GM19025 (cell line): Measurements from ENCODE around the gene SPATA25.
"Not testable (repeated sequence)": the region's sequence is repeated elsewhere in the genome, so short reads cannot be mapped to it uniquely, and the experiment has no call there.

ENCODE experiments used
- ATAC-seq: cut with Tn5 transposase; IDR thresholded peaks from one replicate; pipeline ENCODE4 v1.9.1; 2021; ENCODE audit warnings: mild to moderate bottlenecking, low read depth, moderate library complexity; ENCODE audit not compliant: unreplicated experiment

SPATA25 gene

DNA sequence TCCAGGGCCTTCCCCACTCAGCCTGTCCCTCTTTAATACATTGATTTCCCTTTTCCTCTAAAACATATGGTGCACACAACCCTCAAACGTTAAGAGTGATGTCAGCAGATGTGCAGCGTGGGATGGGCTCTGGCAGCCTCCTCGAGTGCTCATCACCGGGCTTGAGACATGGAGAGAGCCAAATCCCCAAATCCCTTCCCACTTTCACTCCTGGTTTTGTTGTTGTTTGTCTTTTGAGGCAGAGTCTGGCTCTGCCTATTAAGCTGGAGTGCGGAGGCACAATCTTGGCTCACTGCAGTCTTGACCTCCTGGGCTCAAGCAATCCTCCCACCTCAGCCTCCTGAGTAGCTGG, 30.3 kb upstream of the SPATA25 start:
- no peak for ATAC-seq

DNA sequence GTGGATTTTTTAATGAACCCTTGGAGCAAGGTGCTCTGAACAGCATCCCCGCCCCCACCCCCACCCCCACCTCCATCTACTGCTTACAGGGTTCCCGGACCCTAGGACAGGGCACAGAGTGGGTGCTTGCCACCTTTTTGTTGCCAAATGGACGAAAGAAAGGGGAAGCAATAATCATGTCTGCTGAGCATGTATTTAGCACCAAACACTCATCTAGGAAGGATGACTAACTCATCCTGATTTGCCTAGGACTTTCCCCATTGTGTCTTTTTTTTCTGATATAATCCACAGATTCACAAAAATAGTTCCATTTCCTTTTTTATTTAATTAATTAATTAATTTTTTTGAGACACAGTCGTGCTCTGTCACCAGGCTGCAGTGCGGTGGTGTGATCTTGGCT, 25.7 kb upstream of the SPATA25 start:
- ATAC-seq = no peak

DNA sequence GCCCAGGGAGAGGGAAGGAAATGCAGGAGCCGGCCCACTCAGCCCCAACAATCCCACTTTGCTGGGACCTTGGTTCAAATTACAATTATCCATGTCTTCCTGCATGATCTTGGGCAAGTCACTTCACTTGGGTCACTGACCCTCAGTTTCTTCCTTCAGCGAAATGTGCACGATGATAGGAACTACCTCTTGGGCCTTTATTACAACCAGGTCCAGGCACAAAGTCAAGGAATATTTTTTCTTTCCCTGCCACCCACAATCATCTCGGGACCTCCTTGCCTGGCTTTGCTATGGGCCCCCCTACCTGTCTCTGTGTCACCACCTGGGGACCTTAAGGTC, 24.9 kb upstream of the SPATA25 start:
- no peak for ATAC-seq

DNA sequence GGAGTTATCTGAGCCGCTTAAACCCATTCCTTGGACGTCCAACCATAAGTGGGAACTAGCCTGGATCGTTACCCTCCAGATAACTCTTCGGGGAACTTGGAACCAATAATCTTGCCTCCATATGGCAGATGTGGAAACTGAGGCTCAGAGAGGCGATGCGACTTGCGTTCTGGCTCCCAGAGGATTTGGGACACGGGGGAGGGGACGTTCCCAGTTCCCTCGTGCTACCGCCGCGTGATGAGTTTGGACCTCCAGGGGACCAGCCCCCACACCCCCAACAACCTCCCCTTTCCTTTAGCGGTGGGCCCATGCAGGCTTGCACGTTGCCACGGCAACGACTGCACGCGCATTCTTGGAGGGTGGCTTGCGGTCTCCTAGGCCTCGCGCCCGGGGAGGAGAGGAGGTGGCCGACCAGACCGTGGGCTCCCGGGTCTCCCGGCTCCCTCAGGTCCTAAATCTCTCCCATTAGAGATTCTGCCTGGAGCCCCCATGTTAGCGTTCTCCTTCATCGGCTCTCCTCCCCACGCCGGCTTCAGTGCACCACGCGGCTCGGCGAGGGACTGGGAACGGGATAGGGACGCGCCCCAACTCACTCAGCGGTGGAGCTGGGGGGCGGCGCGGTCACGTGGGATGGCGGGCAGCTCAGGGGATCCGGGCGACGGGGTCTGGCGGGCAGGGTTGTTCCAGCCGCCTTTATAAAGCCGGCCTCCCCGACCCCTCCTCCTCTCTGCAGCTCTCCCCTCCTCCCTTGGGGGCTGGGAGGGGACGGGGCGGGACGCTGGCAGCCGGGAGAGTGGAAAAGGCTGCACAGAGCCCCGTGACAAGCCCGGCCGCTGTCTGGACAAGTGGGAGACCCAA, 24.3 kb upstream of the SPATA25 start, which contains the start of gene PLTP:
Gene PLTP, minus strand, starts transcription at position 670 of the 858 bp plus-strand sequence. CDS start 703 bp downstream, outside the sequence.
- ATAC-seq = no peak

DNA sequence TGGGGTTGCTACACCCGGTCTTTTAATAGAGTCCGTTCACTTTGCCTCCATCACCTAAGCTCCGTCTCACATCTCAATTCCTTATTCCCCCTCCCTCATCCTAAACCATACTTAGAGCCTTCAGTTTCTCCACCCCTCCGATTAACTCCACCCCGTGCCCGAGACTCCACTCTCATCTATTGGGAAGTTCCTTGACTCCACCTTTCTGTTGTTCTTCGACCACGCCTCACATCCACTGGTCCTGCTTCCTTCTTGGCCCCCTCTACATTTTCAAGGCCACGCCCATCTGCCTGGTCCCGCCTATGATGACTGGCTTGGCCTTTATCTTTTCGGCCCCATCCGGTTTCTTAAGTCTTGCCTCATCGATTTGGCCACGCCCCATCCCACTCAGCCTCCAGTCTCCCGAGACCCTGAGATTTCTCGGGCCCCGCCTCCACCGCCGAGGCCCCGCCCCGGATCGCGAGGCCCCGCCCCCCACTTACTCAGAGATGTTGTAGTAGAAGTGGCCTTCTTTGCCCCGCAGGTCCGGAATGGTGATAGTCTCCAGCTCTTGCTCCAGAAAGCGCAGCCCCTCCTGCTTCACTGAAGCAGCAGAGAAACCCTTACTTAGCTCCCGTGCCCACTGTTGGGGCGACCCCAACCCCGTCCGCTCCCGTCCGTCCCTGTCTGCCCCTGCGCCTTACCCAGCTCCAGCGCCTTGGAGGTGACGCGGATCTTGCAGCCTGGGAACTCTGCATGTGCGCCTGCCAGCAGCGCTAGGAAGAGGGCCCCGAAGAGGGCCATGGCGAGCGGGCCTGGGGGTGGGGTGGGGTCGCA, 23.5 kb upstream of the SPATA25 start:
- ATAC-seq = peak; percentile 86

DNA sequence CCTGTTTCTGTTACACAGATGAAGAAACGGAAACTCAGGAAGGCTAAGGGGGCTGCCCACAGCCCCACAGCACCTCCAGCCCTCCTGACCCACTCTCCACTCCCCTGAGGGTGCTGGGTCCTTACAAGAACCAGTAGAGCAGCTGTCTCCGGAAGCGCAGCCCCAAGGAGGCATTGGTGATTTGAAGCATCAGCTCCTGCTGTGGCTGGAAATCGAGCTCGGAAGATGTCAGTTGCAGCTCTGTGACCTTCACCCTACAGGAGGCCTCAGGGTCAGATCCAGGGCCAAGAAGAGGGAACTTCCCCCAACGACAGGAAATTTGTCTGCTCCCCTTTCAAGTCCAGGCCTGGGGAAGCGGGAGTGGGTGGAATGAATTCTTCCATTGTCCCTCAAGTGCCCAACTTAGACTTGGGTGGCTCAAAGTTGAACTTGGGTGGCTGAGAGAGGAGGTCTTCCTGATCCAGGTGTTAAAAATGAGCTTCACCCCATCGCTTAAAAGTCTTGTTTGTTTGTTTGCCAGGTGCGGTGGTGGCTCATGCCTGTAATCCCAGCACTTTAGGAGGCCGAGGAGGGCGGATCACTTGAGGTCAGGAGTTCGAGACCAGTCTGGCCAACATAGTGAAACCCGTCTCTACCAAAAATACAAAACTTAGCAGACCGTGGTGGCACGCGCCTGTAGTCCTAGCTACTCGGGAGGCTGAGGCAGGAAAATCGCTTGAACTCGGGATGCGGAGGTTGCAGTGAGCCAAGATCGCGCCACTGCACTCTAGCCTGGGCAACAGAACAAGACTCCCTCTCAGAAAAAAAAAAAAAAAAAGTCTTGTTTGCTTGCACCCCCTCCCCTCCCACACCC, 22.6 kb upstream of the SPATA25 start:
- ATAC-seq = no peak

DNA sequence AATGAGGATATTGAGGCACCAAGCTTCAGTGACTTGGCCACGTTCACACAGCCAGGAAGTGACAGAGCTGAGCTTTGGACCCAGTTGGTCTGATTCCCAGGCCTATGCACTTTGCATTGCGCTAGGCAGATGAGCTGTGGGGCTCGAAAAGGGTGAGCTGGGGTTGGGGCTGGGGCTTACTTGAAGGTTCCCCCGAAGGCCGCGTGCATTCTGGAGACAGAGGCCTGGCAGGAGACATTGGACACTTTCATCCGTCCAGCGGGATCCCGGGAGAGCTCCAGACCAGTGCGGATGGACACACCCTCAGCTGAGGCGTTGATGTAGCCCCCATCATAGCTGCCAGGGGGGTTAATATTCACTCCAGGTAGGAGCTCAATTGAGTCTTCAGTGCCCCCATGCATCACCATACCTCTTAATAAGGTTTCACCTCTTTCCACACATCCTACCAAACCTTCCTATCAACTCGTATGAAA, 21.9 kb upstream of the SPATA25 start:
- ATAC-seq = no peak

DNA sequence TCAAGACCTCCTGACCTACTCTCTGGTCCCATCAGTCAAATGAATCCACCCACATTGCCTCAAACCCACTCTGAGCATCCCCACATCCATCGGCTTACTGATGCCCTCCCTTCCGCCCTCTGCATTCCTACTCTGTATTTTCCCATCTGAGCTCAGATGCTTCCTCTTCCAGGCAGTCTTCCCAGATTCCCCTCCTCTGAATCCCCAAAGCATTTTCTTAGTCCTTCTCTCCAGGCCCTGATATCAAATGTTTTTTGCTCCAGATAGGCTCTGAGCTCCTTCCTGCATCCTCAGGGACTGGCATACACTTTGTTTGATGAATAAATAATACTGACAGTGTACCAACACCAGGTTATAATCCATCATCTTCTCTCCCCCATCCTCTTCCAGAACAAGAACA, 20.7 kb upstream of the SPATA25 start:
- ATAC-seq = no peak

DNA sequence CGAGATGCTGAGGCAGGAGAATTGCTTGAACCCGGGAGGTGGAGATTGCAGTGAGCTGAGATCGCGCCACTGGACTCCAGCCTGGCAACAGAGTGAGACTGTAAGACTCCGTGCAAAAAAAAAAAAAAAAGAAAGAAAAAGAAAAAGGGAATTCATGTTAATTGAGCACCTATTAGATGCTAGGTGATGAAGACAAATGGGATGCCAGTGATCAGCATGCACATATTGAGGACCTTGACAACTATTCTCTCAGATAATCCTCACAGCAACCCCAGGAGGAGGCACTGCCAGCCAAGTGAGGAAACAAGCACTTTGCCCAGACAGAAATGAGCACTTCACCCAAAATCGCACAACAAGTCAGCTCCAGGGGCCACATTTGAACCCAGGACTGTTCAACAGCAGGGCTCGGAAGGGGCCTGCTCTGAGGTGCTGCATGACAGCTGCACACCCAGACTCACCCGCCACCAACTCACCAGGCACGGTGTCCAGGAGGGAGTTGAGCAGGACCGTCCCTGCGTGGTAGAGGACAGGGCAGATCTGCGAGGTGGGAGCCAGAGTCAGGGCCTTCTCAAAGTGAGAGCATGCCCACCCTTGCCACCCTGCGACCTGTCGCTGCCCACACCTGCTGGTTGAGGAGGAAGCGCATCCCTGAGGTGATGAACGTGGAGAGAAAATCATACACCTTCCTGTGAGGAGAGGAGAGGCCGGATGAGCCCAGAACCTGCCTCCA, 20.0 kb upstream of the SPATA25 start:
- ATAC-seq = no peak

DNA sequence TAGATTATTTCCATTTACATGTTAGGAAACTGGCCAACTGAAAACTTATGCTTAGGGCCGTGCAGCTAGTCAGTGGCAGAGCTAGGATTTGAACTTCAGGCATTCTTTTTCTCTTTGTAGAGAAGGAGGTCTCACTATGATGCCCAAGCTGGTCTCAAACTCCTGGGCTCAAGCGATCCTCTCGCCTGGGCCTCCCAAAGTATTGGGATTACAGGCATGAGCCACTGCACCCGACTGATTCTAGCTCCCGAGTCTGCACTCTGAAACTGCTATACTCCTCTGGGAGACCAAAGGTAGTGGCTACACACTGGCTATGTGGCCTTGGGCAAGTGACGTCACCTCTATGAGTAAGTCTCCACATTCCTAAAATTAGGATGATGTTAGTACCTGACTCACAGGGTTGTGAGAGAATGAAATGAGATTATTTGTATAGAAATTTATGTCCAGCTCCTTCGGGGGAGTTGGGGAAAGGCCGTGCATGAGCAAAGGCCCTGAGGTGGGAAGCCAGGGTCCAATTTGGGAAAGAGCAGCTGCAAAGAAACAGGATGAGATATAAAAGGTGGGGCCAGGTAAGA, 18.2 kb upstream of the SPATA25 start:
- ATAC-seq = no peak

DNA sequence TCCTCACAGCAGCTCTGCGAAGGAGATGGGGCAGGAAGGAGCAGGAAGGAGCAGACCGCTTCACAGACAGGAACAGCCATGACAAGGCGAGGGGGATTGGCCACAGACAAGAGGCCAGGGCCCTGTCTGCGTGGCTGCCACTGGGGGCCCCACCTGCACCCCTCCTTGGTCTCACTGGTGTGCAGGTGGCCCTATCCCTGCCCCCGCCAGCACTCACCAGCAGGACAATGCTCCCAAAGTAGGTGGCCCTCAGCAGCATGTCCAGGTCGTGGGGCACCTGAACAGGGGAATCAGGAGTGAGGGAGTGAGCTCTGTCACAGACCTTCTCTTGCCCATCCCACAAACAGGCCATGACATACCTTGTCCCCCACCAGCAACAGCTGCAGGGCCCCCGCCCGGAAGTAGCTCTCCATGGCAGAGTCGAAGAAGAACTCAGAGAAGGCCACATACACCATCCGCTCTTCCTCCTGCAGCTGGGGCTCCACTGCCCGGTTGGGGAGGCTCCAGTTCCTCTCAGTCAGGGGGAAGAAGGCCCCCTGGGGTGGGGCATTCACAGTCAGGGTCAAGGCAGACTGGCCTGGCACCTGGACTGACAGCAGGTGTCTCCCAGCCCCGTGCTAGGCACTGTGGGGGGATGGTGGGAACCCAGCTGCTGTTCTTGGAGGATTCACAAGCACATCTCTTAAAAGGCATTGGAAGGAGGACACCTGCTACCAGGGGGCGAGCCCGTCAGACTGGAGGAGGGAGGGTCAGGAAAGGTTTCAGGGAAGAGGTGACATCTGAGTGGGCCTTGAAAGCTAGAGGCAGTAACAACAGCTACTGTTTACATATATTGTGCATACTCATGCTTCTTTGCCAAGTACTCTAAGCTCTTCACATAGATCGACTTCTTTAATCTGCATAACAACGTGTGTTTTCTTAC, 17.4 kb upstream of the SPATA25 start:
- no peak for ATAC-seq

DNA sequence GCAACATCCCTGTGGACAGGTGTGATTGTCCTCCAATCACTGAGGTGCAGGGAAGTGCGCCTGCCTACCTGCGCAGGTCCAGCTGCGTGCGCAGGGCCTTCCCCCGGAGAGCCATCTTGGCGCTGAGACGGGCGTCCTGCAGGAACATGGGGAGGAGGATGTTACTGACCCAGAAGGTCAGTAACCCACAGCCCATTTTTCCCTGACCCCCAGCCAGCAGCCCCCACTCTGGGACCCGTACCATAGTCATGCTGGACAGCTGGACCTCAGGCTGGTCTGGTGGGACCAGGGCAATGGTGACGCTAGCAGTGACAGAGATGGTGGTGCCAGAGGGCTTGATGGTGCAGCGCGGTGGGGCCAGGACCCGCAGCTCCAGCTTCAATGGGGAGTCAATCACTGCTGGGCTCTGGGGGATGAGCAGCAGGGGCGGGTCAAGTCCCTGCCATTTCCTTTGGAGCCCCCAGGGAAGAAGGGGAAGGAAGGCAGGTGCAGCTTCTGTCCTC, 14.8 kb upstream of the SPATA25 start:
- no peak for ATAC-seq

DNA sequence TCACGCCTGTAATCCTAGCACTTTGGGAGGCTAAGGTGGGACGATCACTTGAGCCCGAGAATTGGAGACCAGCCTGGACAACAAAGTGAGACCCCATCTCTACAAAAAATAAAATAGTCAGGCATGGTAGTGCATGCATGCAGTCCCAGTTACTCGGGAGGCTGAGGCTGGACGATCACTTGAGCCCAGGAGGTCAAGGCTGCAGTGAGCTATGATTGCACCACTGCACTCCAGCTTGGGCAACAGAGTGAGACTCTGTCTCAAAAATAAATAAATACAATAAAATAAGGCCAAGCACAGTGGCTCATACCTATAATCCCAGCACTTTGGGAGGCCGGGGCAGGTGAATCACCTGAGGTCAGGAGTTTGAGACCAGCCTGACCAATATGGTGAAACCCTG, 13.9 kb upstream of the SPATA25 start:
- not testable (repeated sequence) for ATAC-seq

DNA sequence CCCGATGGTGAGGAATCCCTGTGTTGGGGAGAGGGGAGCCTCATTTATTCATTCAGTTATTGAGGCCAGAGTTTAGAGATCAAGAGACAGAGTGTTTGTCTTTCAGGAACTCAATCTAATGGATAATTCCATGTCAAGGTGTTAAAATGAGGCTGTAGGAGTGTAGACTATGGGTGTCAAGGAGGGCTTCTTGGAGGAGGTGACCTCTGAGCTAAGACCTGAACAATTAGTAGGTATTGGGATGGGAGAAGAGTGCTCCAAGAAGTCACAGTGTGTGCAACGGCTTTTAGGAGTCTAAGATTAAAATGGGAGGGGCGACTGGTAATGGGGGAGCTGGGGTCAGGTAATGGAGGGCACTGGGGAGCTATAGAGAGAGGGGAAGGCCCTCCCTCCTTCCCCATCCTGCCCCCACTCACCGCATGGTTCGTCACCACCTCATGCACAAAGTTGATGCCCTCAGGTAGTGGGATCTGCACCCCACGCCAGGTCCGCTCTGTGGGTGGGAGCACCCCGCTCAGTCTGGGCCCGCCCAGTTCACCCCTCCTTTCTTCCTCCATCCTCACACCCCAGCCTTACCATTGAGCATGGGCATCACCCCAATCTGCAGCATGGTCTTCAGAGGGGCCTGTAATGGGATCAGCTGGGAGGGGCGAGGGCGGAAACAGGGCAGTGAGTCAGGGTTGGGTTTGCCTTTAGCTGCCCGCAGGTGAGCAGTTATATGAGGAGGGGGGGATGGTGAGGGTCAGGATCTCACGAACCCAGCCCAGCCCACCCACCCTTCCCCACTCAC, 11.8 kb upstream of the SPATA25 start:
- no peak for ATAC-seq

DNA sequence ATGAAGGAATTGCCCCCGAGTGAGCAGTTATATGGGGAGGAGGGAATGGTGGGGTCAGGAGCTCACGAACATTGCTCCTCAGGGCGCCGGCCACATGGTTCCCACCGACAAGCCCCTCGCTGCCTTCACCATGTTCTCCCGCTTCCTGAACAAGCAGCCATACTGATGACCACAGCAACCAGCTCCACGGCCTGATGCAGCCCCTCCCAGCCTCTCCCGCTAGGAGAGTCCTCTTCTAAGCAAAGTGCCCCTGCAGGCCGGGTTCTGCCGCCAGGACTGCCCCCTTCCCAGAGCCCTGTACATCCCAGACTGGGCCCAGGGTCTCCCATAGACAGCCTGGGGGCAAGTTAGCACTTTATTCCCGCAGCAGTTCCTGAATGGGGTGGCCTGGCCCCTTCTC, 10.9 kb upstream of the SPATA25 start:
- ATAC-seq = no peak

DNA sequence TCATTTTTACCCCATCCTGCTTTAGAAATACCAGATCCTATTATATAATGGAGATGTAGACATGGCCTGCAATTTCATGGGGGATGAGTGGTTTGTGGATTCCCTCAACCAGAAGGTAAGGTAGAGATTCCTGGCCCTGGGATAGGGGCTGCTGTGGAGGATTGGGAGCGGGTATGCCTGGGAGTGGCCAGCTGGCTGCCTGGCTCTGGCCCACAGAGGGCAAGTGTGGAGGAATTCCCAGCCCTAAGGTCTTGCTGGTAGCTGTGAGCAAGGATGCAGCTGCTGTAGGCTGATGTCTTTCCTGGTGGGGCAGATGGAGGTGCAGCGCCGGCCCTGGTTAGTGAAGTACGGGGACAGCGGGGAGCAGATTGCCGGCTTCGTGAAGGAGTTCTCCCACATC, 10.3 kb upstream of the SPATA25 start:
- ATAC-seq = no peak

DNA sequence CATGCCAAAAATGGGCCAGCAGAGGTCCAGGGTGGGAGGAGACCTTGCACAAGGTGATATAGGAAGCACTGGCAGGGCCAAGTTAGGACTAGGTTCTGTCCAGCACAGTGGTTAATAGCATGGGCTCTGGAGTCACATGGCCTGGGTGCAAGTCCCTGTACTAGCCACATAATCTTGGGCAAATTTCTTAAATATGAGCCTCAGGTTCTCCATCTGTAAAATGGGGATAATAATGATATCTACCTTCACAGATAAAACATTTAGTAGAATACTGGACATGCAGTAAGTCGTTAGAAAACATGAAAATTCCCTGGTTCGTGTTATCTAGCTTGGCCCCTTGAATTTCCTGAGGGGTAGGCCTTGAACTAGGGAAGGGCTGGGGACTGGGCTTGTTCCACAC, 9.9 kb upstream of the SPATA25 start:
- ATAC-seq = no peak

DNA sequence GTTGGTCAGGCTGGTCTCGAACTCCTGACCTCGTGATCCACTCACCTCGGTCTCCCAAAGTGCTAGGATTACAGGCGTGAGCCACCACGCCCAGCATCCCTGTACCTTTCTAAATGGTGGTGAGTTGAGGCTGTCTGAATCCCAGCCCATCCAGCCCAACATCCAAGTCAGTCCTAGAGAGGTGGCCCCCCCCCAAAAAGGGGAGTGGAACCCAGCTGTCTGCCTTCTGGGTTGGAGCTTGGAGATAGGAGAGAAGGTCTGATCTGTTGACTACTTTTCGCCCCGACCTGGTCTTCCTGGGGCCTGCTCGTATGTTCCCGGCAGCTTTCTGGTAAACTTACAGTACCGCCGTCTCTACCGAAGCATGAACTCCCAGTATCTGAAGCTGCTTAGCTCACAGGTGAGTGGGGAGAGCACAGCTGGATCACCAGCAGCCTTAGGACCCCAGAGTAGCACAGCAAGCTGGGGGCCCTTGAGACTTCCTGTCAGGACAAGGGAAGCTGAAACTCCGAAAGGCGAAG, 9.3 kb upstream of the SPATA25 start:
- no peak for ATAC-seq
